HG02610 (cell line): ENCODE measurements around the gene TMEM43.

Experiments used
- ATAC-seq: cut with Tn5 transposase; IDR thresholded peaks from one replicate; pipeline ENCODE4 v1.9.1; 2021; ENCODE audit warnings: mild to moderate bottlenecking, moderate library complexity; ENCODE audit not compliant: unreplicated experiment

Gene TMEM43

DNA sequence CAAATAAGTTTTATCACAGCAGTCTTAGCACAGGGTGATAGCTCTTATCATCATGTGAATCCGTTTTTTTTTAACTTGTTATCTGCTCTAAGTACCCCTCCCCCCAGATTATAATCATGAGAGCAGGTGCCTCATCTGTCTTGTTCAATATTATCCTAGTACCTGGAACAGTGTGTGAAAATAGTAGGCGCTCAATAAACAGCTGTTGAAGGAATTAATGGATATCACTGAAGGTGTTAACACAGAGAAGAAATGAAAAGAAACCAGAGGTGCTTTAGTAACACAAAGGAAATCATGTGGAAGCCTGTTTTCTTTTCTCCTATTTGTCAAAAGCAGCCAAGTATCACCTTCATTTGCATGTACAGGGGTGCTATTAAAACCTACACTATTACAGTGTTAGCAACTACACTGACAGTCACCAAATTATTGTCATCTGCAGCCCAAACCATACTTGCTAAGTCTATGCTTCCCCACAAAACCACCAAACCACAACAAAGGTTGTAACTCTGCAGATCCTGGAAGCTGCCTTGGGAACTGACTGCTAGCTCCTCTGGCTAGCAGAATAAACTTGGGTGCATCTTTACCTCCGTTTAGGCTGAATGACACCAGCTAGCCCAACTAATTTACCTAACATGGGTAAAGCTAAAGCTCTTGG, 50.7 kb downstream of the TMEM43 start:
- ATAC-seq: peak; percentile 42

DNA sequence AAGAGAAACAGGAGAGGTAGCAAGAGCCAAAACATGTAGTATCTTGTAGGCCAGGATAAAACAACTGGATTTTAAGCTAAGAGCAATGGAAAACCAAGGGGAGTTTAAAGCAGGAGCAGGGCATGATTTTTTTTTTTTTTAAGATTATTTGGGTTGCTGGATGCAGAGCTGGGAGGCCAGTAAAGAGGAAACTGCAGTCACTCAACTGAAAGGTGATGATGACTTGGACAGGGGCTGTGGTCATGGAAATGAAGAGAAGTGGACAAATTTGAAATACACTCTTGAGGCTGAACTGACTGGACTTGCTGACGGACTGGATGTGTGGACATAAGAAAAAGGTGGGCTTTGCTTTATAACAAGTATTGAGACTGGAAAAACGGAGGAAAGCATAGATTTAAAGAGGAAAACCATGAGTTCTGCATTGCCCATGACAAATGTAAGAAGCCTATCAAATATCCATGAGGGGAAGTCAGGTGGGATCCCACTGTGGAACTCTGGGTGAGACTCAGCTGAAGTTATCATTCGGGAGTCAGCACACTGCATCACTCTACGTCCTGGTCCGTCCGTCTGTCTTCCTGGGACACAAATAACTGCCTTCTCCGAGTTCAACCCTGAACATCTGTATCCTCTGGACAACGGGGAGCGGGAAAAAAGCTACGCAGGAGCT, 52.9 kb downstream of the TMEM43 start:
- ATAC-seq: peak; percentile 2

DNA sequence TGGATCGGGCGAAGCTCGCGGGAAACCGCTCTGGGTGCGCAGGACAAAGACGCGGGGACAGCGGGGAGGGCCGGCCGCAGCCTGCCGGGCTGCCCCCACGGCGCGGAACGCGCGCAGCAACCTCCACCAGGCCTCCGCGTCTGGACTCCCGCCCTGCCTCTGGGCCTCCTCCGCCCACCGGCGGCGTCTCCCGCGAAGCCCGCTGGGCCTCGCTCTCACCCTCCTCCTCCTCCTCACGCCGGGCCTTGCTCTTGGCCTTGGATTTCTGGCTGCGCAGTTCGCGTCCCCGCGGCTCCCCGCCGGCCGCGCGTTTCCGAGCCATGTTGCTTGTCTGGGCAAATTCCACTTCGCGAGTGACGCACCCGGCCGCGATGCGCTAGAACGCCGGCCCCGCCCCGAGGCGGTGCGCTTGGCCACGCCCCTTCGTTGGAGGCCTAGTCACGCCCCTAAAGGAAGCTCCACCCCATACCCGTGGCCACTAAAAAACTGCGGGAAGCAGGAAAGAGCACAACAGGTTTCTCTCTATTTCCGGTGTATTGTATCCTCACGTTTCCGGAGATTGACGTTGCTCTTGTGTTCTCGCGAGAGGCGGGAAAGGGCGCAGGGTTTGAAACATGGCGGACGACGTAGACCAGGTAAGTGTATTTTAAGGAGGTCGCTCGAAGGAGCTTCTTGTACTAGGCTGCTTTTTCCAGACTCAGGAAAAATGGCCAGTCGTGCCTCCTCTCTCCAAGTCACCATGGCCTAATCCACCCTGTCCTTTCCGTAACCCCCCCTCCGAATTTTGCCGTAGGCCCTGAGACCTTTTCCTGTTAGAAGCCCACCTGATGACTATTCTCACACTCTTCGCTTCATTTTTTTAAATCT, 53.6 kb downstream of the TMEM43 start, which contains the start of the genes LSM3 and XPC:
LSM3 (plus strand) TSS at position 571 of the 867 bp plus-strand sequence; CDS start at position 615, 44 bp downstream.
XPC (minus strand) TSS at position 355 of the 867 bp plus-strand sequence; CDS start at position 322, 33 bp downstream.
- peak; percentile 93 for ATAC-seq

DNA sequence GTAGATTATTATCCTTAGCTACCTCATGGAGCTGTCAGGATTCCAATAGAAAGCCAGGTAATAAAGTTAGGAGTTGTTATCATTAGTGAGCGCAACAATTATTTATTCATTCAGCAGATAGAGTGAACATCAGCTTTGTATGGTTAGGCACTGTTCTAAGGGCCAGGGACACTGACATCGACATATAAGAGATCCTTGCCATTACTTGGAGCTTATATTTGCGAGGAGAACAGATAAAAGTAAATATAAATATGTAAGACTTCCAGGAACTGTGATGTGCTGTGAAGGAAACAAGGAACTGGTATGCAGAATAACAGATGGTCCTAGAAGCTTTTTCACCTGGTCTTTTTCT, 54.2 kb downstream of the TMEM43 start:
- no peak for ATAC-seq

DNA sequence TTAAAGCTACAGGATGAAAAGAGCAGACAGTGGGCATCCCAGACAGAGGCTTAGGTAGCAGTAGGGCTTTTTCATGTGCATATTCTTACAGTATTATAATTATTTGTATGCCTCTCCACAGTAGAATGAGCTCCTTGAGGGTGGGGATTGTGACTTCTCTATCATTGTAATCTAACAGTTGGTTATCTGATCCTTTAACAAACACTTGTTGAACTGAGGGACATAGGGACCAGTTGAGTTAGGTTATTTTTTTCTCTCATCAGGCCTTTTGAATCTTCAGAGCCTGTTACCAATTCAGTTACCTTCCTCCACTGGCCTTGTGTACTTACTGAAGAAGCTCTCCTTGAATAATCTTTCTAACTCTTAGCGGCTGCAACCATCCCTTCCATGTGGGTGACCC, 54.9 kb downstream of the TMEM43 start:
- ATAC-seq: no peak

DNA sequence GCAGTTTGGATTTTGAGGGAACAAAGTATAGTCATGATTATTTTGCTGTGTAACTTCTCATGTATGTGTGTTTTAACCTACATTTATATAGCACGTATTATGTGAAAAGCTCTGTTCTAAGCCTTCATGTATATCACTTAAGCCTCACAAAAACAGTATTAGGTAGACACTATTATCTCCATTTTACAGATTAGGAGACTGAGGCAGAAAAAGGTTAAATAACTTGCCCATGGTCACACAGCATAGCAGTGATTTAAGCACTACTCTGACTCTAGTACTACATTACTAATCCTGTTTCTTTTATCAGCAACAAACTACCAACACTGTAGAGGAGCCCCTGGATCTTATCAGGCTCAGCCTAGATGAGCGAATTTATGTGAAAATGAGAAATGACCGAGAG, 56.4 kb downstream of the TMEM43 start:
- ATAC-seq: no peak

DNA sequence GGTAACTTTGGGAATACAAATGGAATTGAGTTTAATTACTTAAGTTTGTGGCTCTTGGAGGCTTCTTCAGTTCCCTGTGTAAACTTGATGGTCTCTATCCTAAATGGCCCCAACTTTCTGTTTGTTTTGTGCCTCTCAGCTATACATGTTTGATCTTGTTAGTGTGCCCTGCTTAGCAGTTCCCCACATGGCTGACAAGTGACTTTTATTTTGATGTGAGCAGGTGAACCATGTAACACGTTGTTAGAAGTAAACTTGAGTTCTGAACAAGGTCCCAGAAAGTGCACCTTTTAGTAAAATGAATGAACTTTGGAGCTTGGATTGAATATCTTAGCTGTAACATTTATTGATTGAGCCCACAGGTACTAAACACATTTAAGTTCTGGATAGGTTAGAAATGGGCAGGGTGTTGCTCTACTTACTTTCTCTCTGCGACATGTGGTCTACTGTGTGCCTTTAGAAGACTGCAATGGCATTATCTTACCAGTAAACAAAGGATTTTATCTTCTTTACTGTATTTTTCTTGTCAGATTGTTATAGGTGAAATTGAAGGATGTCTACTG, 58.2 kb downstream of the TMEM43 start:
- no peak for ATAC-seq

DNA sequence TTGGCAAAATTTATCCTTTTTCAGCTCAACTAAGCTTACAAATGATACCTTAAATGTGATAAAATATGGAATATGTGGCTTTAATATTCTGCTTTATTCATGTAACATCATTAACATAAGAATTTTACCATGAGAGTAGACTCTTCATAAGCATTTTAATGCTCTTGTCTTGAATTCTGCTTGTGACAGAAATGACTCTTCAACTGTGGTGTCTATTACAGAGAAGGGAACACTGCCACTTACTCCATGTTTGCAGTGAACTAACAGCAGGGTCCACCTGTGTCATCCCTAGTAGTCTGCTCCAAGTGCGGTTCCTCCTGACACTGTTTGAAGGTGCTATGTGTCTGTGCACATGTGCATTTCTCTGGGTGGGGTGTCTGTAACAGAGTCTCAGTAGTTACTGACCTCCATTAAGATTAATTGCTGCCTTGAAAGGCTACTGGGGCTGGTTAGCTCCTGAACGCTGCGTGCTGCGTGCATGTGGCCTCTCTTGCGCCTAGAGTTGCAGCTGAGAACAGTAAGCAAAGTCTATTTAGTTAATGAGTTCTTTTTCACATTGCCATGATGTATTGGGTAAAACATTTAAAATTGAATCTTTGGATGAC, 62.1 kb downstream of the TMEM43 start:
- no peak for ATAC-seq

DNA sequence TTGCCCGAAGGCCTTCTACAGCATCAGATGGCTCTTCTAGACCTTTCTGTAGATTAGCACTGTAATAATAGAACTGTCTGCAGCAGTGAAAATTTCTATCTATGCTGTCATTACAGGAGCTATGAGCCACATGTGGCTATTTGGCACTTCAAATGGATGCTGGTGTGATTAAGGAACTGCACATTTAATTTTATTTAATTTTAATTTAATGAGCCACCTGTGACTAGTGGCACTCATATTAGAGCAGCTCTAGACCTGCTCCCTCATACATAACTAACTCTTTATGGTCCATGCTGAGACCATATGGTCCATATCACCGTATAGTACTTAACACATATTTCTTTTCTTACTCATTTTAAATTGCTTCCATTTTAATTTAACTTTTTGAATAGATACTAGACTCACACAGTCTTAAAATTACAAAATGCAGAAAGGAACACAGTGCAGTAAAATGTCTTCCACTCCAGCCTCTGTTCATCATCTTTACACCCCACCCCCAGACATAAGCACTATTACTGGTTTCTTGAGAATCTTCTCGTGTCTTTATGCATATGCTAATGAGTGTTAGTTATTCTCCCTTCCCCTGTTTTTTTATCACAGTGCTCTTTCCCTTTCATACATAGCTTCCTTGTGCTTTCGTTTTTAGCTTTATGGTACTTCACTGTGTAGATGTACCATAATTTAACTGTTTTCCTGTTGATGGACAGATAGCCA, 63.3 kb downstream of the TMEM43 start:
- ATAC-seq: no peak
